Measurements from ENCODE around the gene KDM1B.

DNA sequence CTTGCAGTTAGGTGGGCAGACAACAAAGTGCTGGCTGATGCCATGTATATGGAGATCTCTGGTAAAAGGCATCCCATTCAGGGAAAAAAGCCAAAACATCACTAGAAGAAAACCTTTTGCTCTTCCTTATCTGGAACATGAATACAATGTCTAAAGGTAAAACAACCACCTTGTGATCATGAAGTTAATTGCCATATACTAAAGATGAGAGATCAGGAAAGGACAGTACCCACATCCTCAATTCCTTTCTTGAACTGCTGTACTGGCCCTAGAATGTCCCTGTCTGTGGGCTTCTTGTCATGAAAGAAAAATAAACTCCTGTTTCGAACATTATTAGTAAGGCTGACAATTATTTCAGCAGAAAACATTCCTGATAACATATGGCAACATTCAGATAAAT lies 89.9 kb downstream of the KDM1B start:
- TF ChIP-seq, protein P1, sequence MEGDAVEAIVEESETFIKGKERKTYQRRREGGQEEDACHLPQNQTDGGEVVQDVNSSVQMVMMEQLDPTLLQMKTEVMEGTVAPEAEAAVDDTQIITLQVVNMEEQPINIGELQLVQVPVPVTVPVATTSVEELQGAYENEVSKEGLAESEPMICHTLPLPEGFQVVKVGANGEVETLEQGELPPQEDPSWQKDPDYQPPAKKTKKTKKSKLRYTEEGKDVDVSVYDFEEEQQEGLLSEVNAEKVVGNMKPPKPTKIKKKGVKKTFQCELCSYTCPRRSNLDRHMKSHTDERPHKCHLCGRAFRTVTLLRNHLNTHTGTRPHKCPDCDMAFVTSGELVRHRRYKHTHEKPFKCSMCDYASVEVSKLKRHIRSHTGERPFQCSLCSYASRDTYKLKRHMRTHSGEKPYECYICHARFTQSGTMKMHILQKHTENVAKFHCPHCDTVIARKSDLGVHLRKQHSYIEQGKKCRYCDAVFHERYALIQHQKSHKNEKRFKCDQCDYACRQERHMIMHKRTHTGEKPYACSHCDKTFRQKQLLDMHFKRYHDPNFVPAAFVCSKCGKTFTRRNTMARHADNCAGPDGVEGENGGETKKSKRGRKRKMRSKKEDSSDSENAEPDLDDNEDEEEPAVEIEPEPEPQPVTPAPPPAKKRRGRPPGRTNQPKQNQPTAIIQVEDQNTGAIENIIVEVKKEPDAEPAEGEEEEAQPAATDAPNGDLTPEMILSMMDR (IDR thresholded peaks at IDR 0.05; ENCODE audit: low read length), result no peak
- no peak for TF ChIP-seq EZH2 (optimal IDR thresholded peaks at IDR 0.05; ENCODE audit: low read depth, low read length)
